HG03175 (cell line): ENCODE results near the gene SLC1A5.
"Not testable (repeated sequence)": the region's sequence is repeated elsewhere in the genome, so short reads cannot be mapped to it uniquely, and the experiment has no call there.

ENCODE experiments used
- ATAC-seq: cut with Tn5 transposase; IDR thresholded peaks from one replicate; pipeline ENCODE4 v1.9.1; 2021; ENCODE audit warnings: mild to moderate bottlenecking, moderate library complexity; ENCODE audit not compliant: unreplicated experiment

The SLC1A5 gene

DNA sequence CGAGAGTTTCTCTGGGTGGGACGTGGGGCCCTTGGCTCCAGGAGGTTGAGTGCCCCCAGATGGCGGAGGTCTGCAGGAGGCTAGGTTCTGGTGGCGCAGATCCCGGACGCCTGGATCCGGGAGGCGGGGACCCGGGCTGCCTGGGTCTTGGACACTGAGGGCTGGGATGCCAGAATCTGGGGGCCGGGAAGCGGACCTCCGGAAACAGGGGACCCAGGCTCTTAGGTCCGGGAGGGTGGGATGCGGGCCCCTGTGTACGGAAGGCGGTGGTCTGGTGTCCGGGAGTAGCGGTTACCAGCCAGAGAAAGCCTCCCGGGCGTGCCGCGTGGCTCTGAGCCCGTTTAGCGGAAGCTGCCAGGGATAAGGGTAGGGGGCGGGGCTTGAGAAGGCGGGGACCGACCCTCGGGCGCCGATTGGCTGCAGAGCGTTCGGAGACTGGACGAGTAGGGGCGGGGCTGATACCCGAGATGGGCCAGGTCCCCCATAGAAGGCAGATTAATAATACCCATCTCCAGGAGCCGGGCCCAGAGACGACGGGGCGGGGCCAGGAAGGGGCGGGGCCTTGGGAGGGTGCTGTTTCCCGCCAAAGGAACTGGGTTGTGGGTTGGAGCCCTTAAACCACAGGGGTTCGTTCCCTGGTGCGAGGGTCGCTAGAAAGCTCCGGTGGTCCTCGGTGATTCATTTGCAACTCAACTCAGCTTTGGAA is at the start of gene SLC1A5:
Gene SLC1A5, minus strand, starts transcription at position 333 of the 706 bp plus-strand sequence. CDS start 629 bp downstream, outside the sequence.
- ATAC-seq, result peak; percentile 65

DNA sequence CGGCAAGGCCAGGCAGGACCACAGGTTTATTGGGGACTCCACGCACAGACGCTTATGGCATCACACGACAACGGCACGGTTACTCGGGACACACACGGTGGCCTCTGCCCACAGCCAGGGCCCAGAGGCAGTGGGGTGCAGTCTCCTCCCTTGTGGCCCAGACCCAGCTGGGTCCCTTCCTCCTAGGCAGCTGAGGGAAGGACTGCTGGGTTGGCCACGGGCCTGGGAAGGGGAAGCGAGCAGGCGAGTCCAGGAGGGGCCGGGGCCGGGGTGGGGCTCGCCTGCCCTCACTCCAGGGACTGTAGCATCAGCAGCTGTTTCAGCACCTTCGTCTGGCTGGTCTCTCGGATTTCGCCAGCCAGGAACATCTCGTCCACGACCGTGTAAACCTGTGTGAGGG is 49.8 kb upstream of the SLC1A5 start:
- ATAC-seq, result no peak

DNA sequence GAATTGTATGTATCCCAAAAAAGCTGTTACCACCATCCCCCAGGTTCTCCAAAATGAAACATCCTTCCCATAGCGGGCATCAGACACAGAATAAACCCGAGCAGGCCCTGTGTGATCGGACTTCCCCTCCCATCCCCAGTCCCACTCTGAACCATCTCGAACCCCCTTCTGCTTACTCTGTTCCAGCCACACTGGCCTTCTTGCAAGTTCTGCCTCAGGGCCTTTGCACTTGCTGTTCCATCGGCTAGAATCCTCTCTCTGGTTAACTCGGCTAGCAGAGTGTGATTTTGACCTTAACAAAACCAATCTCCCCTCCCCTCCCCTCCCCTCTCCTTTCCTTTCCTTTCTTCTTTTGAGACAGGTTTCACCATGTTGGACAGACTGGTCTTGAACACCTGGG is 46.6 kb upstream of the SLC1A5 start:
- ATAC-seq, result no peak

DNA sequence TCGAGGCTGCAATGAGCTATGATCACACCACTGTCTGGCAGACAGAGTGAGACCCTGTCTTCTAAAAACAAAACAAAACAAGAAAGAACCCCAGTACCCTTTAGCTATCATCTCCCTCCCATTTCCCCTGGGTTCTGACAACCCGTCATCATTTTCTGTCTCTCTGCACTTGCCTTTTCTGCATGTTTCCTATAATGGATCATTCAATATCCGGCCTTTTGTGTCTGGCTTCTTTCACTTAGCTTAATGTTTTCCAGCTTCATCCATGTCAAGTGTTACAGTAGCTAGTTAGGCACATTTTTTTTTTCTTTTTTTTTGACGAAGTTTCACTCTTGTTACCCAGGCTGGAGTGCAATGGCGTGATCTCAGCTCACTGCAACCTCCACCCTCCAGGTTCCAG is 45.7 kb upstream of the SLC1A5 start:
- no peak for ATAC-seq

DNA sequence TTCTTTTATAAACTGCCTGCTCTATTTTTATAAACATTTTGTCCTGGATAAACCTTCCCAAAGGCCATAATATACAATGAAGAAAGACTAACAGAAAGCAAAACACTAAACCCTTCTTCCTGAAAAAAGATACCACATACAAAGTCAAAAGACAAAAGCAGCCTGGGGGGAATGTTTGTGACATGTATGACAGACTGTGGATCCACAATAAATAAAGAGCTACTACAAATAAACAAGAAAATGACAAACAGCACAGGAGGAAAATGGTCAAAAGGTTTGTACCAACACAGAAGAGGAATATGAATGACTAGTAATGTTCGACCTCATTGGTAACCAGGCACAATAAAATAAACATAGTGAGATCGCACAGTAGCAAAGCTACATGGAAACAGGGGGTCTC is 42.5 kb upstream of the SLC1A5 start:
- no peak for ATAC-seq

DNA sequence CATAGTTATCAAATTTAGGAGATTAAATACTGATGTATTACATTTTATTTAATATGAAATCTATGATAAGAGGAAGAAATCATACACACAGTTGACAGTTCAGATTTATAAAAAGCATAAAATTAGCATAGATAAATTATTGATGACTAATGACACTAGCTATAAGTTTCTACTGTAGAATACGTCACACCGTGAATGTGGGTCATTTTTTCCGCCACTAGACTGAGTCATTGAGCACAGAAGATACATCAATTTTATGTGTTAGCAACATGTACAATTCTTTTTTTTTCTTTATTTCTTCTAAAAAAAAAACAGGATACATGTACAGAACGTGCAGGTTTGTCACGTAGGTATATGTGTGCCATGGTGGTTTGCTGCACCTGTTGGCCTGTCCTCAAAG is 40.1 kb upstream of the SLC1A5 start:
- ATAC-seq, result no peak

DNA sequence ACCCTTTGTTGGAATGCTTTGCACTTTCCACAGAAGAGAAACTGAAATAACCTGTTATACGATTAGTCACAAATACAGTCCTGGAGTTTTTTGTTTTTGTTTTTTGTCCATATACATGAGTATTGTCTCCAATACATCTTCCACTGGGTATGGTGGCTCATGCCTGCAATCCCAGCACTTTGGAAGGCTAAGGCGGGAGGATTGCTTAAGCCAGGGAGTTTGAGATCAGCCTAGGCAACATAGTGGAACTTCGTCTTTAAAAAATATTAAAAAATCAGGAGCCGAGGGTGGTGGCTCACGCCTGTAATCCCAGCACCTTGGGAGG is 37.3 kb upstream of the SLC1A5 start:
- ATAC-seq, result no peak

DNA sequence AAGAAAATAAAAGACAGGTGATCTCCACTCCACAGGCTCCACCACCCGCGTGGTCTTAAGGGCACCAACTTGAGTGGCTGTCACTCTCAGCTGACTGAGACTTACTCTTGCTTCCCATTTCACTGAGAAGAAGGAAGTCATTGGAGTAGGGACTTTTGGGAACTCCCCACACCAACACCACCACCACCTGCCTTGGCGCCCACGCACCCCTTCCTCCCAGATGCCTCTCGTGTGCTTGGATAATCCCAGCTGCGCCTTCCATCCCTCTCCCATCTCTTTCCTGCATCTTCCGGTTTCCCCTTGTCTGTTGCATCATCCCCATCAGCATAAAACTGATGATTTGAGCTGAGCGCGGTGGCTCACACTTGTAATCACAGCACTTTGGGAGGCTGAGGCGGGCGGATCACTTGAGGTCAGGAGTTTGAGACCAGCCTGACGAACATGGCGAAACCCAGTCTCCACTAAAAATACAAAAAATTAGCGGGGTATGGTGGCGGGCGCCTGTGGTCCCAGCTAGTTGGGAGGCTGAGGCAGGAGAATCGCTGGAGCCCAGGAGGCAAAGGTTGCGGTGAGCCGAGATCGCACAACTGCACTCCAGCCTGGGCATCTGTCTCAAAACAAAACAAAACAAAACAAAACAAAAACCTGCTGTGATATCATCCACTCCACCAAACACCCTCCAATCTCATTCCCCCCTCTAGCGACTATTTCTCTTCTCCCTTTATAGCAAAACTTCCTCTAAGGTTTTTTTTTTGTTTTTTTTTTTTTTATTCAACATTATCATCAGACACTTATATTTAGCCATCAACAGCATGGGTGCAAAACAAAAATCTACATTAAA is 36.7 kb upstream of the SLC1A5 start:
- no peak for ATAC-seq

DNA sequence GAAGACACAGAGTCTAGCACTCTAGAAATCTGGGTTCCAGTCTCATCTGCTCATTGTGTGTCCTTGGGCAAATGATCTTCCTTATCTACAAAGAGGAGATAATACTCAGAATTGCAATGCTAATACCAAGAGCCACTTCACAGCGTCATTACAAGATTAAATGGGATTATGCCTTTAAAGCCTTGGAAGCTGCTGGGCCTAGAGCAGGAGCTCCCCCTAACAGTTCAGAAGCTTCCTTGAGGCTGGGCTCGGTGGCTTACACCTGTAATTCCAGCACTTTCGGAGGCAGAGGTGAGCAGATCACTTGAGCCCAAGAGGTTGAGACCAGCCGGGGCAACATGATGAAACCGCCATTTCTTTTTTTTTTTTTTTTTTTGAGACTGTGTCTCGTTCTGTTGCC is 34.7 kb upstream of the SLC1A5 start:
- ATAC-seq, result no peak

DNA sequence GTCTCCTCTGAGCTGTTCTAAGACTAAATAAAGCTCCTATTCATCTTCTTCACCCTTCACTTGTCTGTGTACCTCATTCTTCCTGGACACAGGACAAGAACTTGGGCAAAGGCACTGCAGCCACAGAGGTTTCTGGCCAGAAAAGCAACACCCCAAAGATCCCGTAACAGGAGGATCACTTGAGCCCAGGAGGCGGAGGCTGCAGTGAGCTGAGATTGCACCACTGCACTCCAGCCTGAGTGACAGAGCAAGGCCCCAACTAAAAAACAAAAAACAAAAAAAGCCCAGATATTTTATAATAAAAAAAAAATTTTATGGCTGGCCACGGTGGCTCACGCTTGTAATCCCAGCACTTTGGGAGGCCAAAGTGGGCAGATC is 34.0 kb upstream of the SLC1A5 start:
- ATAC-seq, result not testable (repeated sequence)

DNA sequence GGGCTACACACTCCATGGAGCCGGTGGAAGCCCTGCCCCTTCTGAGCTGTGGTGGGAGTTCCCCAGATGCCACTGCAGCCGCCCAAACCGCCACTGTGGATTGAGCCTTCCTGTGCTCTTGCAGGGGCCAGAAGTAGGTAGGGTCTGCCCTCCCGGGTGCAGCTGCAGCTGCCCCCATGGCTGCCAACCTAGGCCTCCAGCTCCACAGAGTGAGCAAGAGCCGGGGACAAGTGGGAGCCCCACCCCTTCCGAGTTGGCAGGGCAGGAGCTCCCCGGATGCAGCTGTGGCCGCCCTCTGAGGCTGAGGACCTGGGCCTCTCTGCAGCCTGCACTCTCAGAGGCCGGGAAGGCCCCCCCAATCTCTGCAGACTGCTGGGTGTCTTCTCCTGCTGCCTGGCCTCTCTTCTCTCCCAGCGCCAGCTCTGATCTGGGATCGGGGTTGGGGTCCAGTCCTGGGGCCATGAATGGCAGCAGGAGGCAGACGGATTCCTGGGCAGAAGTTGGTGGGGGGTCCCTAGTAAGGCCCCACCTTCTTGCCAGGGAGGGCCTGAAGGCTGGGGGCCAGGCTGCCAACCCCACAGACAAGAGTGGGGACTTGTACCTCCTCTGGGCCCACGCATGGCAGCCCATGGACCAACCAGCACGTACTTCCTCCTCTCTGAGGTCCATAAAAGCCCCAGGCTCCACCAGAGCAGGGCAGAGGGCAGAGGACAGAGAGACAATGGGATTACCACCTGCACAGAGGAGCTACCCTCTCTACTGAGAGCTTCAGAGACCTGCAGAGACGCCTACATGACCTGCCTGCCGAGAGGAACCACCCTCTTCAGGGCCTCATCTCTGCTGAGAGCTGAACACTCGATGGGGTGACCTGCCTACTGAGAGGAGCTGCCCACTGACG is 33.4 kb upstream of the SLC1A5 start:
- ATAC-seq, result peak; percentile 39

DNA sequence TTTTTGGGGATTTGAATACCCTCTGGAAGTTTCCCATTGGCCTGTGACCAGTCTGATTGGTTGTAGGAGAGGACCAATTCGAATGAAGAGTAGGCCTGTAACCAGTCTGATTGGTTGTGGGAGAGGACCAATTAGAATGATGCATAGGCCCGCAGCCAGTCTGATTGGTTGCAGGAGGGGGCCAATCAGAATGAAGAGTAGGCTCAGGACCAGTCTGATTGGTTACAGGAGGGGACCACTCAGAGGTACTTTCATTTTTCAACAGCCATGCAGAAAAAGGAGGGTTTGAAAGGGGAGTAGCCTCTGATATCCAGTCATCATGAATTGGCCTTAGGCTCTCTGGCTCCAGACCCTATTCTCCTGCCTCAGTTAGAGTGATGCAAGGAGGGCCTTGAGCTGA is 30.4 kb upstream of the SLC1A5 start:
- no peak for ATAC-seq

DNA sequence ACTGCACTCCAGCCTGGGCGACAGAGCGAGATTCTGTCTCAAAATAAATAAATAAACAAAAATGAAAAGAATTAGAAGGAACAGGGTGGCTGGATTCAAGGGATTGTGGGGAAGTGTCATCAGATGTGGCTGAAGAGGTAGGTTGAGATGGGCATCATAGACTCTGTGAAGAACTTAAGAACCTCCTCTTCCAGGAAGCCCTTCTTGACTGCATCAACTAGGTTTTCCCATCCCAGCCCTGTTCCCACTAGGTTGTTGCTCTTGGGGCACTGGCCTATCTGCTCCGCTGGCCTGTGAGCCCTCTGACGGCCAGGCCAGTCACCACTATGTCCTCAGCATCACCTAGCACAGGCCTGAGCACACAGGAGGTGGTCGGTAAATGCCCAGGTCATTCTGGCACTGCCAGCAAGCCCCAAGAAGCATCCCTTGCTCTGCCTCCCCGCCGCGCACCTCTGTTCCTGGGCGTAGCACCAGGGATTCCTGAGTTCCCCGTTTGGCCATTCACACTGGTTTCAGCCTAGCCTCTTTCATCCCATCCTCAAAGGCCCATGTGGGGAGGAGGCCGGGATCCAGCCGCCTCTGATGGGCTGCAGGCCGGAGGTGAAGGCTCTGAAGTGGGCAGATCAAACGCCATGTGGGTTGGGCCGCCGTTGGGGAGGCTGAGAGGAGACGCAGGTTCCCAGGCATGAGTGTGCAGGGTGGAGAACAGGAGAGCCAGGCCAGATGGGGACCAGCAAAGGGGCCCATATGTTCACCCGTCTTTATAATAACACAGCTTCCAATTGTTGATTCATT is 27.6 kb upstream of the SLC1A5 start:
- ATAC-seq, result no peak

DNA sequence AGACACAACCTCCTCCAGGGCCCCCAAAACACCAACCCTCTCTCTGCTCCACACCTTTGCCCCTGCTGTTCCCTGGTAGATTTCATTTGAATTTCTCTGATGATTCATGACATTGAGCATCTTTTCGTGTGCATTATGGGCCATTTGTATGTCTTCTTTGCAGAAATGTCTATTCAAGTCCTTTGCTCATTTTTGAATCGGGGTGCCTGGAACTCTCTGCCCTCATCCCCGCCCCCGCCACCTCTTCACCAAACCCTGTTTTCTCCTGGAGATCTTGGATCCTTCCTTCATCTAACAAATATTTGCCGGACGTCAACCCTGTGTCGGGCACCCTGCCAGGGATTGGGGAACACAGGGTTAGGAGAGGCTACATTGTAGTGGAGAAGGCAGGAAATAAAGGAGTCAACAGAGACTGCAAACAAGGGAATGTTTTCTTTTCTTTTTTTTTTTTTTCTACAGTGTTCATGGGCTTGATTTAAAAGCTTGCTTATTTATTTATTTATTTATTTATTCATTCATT is 25.5 kb upstream of the SLC1A5 start:
- no peak for ATAC-seq

DNA sequence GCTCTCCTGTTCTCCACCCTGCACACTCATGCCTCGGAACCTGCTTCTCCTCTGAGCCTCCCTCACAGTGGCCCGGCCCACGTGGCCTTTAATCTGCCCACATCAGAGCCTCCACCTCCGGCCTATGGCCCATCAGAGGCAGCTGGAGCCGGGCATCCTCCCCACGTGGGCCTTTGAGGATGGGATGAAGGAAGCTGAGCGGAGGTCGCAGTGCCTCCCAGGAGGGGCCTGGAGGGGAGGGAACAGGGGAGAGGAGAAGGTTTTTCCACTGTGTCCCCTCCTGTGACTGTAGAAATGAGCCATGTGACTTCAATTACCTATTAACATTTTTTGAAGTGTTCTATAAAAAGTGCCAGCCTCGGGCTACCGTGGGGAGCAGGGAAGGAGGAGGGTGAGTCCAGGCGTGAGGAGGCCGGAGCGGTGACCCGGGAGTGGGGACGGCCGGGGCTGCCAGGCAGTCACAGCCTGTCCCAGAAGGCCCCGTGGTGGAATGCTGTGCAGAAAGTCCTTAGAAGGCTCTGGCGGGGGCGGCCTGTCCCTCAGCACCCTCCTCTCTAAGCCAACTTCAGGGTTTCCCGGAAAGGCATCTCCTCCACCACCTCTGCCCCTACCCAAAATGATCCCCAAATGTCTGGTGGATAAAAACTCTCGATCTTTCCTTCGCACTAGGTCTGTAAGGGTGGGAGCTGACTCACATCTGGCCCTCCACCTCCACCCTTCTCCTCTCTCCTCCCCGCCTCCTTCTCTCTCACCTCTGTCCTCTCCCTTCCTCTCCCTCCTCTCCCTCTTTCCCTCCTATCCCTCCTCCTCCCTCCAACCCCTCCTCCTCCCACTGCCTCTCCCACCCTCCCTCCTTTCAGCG is 24.8 kb upstream of the SLC1A5 start:
- ATAC-seq, result no peak

DNA sequence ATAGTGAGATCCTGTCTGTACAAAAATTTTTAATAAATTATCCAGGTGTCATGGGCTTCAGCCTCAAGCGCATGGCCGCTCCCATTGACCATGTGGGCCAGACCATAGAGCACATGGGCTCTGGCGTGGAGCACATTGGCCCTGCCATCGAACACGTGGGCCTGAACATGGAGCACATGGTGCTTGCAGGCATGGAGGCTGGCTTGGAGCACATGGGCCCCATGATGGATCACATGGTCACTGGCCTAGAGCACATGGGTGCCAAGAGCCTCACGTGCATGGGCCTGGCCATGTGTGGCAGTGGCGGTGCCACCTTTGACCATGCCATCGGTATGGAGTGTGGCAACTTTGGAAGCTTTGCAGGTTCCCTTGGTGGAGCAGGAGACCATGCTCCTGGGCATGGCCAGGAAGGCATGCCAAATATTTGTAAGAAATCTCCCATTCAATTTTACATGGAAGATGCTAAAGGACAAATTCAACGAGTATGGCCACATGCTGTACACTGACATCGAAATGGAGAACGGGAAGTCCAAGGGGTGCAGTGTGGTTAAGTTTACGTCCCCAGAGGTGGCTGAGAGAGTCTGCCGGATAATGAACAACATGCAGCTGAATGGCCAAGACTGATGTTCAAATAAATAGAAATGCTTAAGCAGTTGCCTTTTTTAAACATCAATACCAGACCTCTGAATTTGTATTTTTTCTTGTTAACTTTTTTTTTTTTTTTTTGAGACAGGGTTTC is 21.3 kb upstream of the SLC1A5 start:
- ATAC-seq, result no peak

DNA sequence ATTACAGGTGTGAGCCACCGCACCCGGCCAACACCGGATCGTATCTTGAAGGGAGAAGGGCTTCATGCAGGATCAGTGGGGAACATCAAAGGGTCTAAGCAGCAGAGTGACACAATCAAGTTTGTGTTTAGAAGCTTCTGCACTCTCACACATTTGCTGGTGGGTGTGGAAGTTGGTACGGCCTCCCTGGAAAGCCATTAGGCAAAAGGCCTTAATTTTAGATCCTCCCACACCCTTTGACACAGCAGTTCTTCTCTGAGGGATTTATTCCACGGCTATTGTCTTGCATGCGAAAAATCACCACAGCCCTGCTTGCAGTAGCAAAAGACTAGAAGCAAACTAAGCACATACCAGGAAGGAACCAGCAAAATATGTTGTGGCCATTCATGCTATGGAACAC is 18.3 kb upstream of the SLC1A5 start:
- no peak for ATAC-seq

DNA sequence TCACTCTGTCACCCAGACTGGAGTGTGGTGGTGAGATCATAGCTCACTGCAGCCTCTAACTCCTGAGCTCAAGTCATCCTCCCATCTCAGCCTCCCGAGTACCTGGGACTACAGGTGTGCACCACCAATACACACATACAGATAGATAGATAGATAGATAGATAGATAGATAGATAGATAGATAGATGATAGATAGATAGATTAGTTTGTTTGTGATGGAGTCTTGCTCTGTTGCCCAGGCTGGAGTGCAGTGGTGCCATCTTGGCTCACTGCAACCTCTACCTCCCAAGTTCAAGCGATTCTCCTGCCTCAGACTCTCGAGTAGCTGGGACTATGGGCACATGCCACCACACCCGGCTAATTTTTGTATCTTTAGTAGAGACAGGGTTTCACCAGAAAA is 16.0 kb upstream of the SLC1A5 start:
- ATAC-seq, result not testable (repeated sequence)

DNA sequence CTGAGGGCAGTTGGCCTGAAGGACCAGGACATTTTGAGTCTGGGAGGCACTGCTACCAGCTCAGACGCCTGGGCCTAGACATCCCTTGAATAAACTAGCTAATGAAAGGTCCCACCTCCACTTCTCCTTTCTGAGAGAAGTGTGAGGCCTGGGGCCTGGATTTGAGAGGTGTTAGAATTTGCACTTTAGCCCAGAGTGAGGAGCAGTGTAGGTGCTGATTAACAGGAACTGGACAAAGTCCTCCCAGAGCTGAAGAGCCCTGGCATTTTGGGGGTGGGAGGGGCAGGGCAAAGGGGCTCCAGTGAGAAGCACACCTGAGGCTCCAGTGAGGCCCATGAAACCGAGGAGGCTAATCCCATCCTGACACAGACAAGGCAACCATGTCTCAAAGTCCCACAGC is 15.2 kb upstream of the SLC1A5 start:
- ATAC-seq, result no peak
